ENCODE results near the gene LBP. TPM values are rescaled to one million over a fixed set of nuclear protein-coding genes. Genes with fewer than 3 reads are reported as not detected.

The LBP gene, protein sequence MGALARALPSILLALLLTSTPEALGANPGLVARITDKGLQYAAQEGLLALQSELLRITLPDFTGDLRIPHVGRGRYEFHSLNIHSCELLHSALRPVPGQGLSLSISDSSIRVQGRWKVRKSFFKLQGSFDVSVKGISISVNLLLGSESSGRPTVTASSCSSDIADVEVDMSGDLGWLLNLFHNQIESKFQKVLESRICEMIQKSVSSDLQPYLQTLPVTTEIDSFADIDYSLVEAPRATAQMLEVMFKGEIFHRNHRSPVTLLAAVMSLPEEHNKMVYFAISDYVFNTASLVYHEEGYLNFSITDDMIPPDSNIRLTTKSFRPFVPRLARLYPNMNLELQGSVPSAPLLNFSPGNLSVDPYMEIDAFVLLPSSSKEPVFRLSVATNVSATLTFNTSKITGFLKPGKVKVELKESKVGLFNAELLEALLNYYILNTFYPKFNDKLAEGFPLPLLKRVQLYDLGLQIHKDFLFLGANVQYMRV
- total RNA-seq (not detected in 2 replicates), polyA plus RNA-seq (not detected in 2 replicates), polyA minus RNA-seq (not detected in 2 replicates)
- not detected for total RNA-seq (2013)

DNA sequence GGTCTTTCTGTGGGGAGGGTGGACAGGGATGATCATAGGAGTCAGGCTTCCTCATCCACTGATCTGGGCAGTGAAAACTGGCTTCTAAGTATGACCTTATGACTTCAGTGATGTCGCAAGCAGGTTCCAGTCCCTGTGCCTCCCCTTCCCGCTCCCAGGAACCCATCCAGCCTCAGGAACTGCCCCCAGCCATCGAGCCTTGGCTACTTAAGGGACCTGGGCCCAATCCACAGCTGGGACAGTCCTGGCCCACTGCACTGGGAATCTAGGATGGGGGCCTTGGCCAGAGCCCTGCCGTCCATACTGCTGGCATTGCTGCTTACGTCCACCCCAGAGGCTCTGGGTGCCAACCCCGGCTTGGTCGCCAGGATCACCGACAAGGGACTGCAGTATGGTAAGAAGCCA lies at the start of gene LBP:
Gene LBP (plus strand): TSS at position 236 of the 405 bp plus-strand sequence. CDS start 35 bp downstream, at position 271.
- POLR2A ChIA-PET = no interaction called here
- Histone ChIP-seq H3K36me3 (replicated peaks in 1 of 2; ENCODE audit: control extremely low read depth in 1 of 2, control insufficient read depth in 1 of 2, extremely low read depth in 1 of 2, insufficient read depth in 2 of 2, low read length in 1 of 2) (no peaks in the 10 kb centered on the region), H3K27ac (ENCODE audit: low read length in 2 of 2) (no peak within 1 kb of the TSS), H3K9ac (ENCODE audit: low read length) (no peak within 1 kb of the TSS), H2AFZ (ENCODE audit: insufficient read depth, low read depth, low read length, poor library complexity, severe bottlenecking) (no peak within 1 kb of the TSS), H3K27me3 (replicated peaks in 1 of 4; ENCODE audit: control extremely low read depth in 1 of 4, control insufficient read depth in 3 of 4, insufficient read depth in 4 of 4, low read length in 3 of 4) (peaks cover 0 to 3% (median 0%) of the 10 kb centered on the region in 4 experiments), H3K79me2 (ENCODE audit: control insufficient read depth, insufficient read depth, low read length) (no peaks in the 10 kb centered on the region), H3K9me3 (ENCODE audit: control extremely low read depth in 1 of 3, control insufficient read depth in 2 of 3, insufficient read depth in 1 of 3, low read length in 2 of 3) (no peaks in the 10 kb centered on the region), H4K20me1 (ENCODE audit: control insufficient read depth, insufficient read depth, low read length, poor library complexity, severe bottlenecking) (no peaks in the 10 kb centered on the region), H3K4me3 (ENCODE audit: control extremely low read depth in 1 of 5, extremely low read depth in 1 of 5, insufficient read depth in 1 of 5, low read depth in 2 of 5, low read length in 4 of 5) (no peak within 1 kb of the TSS), H3K4me1 (ENCODE audit: control insufficient read depth in 2 of 2, insufficient read depth in 2 of 2, low read length in 2 of 2) (no peaks in the 10 kb centered on the region), H3K4me2 (replicated peaks; ENCODE audit: low read depth, low read length, poor library complexity, severe bottlenecking) (no peak within 1 kb of the TSS)
- 92% methylated on average over 8 of the region's 8 CpGs for WGBS (ENCODE audit: insufficient coverage)
- intact Hi-C loops (cut with micrococcal nuclease) = no loop called here
- Mint-ChIP-seq H3K27me3 (peaks cover 12% of the 10 kb centered on the region), H3K4me1 (no peaks in the 10 kb centered on the region), H3K27ac (no peak within 1 kb of the TSS), H3K4me3 (no peak within 1 kb of the TSS), H3K9me3 (ENCODE audit: insufficient read depth) (no peaks in the 10 kb centered on the region)
- no peak for TF ChIP-seq EZH2 (IDR thresholded peaks at IDR 0.05; ENCODE audit: borderline replicate concordance, insufficient read depth, low read depth, low read length, poor library complexity, severe bottlenecking)
- TF ChIP-seq, protein P1, sequence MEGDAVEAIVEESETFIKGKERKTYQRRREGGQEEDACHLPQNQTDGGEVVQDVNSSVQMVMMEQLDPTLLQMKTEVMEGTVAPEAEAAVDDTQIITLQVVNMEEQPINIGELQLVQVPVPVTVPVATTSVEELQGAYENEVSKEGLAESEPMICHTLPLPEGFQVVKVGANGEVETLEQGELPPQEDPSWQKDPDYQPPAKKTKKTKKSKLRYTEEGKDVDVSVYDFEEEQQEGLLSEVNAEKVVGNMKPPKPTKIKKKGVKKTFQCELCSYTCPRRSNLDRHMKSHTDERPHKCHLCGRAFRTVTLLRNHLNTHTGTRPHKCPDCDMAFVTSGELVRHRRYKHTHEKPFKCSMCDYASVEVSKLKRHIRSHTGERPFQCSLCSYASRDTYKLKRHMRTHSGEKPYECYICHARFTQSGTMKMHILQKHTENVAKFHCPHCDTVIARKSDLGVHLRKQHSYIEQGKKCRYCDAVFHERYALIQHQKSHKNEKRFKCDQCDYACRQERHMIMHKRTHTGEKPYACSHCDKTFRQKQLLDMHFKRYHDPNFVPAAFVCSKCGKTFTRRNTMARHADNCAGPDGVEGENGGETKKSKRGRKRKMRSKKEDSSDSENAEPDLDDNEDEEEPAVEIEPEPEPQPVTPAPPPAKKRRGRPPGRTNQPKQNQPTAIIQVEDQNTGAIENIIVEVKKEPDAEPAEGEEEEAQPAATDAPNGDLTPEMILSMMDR (IDR thresholded peaks at IDR 0.05) = no peak
- CTCF ChIA-PET = no interaction called here
- DNase-seq = no peak
- no peak for ATAC-seq (ENCODE audit: low read depth)

Data from B cell (primary cell).